ENCODE measurements around the gene TTC9C. TPM values are rescaled to one million over a fixed set of nuclear protein-coding genes. Genes with fewer than 3 reads are reported as not detected.
A peak's percentile ranks its signal among the peaks of the same experiment; 100 is the strongest.

Gene TTC9C
- total and polyA plus RNA-seq, 2 of the 8 experiments (the other 6 are each of a cell fraction or from before 2014, with no cell fraction given), result 25.4 to 34.1 TPM

DNA sequence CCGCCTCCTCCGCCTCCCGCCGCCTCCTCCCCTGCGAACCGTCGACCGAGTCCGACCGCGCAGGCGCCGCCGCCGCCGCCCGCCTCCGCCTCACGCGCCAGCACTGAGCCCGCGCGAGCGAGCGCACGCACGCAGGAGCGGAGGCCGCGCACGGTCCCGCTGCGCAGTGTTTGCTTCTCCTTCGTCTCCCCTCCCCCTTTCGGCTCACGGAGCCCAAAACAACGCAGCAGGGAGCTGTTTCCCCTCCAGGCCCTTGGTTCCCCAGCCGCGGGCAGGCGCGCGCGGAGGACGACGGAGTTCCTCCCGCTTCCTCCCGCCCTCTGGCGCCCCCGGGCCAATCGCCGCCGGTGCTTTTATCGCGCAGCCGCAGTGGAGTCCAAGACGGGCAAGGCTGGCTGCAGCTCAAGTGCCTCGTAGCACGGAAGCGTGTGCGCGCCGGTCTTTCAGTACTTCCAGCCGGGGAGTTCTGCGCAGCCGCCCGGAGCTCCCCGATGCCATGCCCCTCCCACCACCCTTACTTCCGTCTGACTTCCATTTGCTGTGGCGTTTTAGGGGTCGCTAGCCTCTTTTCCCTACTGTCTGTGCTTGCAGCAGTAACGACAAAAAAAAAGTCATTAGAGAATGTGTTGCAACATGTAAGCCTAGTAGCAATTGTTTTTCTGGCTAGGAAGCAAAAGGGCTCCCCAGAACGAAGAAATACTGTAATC, 968 bp upstream of the TTC9C start, which contains the start of gene HNRNPUL2 (continued):
- TF ChIP-seq HDAC2 (IDR thresholded peaks at IDR 0.05; ENCODE audit: borderline replicate concordance in 1 of 2, low read depth in 2 of 2, low read length in 2 of 2) (0 out of 4 replicates have a peak, but pooled peaks of 1 of the 2 experiments have one; percentile 60), NRF1 (IDR thresholded peaks at IDR 0.05; ENCODE audit: low read depth, low read length) (peak; percentile 64), CREB1 (IDR thresholded peaks at IDR 0.05) (no peak; the same call in 1 of the 2 replicates), RFX5 (IDR thresholded peaks at IDR 0.05; ENCODE audit: borderline replicate concordance, low read depth, low read length) (no peak), YY1 (IDR thresholded peaks at IDR 0.05; ENCODE audit: low read depth, low read length) (peak; percentile 5; the same call in 1 of the 2 replicates), POU5F1 (IDR thresholded peaks at IDR 0.05; ENCODE audit: low read depth, low read length) (no peak), CHD2 (IDR thresholded peaks at IDR 0.05; ENCODE audit: low read length) (0 out of 2 replicates have a peak, but pooled peaks have one; percentile 6), BACH1 (IDR thresholded peaks at IDR 0.05; ENCODE audit: low read length) (peak; percentile 46; the same call in 1 of the 2 replicates), RBBP5 (IDR thresholded peaks at IDR 0.05; ENCODE audit: borderline replicate concordance, low read depth, low read length) (no peak; the same call in 1 of the 2 replicates)

Data from H1 (cell line).